ENCODE results near the gene NHLH1.

Gene NHLH1

GRCh38 chr1:160394673-160395072 is 27.8 kb downstream of the NHLH1 start:
- H3K36me3 ChIP-seq (ENCODE audit: insufficient read depth, low read depth, low read length), result no peaks in the 10 kb centered on the region
- H3K4me3 ChIP-seq (ENCODE audit: low read length), result no peak overlapping the region
- H3K9ac ChIP-seq (ENCODE audit: low read depth, low read length), result no peak overlapping the region
- H3K27me3 ChIP-seq (ENCODE audit: insufficient read depth, low read length), result no peaks in the 10 kb centered on the region
- no peaks in the 10 kb centered on the region for H3K9me3 ChIP-seq (ENCODE audit: insufficient read depth, low read depth, low read length)
- H3K4me1 ChIP-seq (ENCODE audit: insufficient read depth, low read length), result peaks cover 13% of the 10 kb centered on the region; the same call in 1 of the 2 replicates
- no peak overlapping the region for H3K27ac ChIP-seq (ENCODE audit: low read length)

GRCh38 chr1:160397651-160398050 is 30.8 kb downstream of the NHLH1 start:
- H3K9me3 ChIP-seq (ENCODE audit: insufficient read depth, low read depth, low read length), result no peaks in the 10 kb centered on the region
- peaks cover 23% of the 10 kb centered on the region for H3K4me1 ChIP-seq (ENCODE audit: insufficient read depth, low read length)
- no peaks in the 10 kb centered on the region for H3K27me3 ChIP-seq (ENCODE audit: insufficient read depth, low read length)
- H3K4me3 ChIP-seq (ENCODE audit: low read length), result no peak overlapping the region
- no peaks in the 10 kb centered on the region for H3K36me3 ChIP-seq (ENCODE audit: insufficient read depth, low read depth, low read length)
- H3K27ac ChIP-seq (ENCODE audit: low read length), result no peak overlapping the region
- H3K9ac ChIP-seq (ENCODE audit: low read depth, low read length), result no peak overlapping the region

GRCh38 chr1:160398823-160399222 is 32.0 kb downstream of the NHLH1 start:
- H3K4me1 ChIP-seq (ENCODE audit: insufficient read depth, low read length), result peaks cover 35% of the 10 kb centered on the region
- H3K9me3 ChIP-seq (ENCODE audit: insufficient read depth, low read depth, low read length), result no peaks in the 10 kb centered on the region
- H3K27ac ChIP-seq (ENCODE audit: low read length), result peak overlapping the region; percentile 88
- H3K4me3 ChIP-seq (ENCODE audit: low read length), result 0 out of 2 replicates have a peak overlapping the region, but pooled peaks have one; percentile 81
- H3K9ac ChIP-seq (ENCODE audit: low read depth, low read length), result peak overlapping the region; percentile 89; the same call in 1 of the 2 replicates
- H3K36me3 ChIP-seq (ENCODE audit: insufficient read depth, low read depth, low read length), result no peaks in the 10 kb centered on the region
- H3K27me3 ChIP-seq (ENCODE audit: insufficient read depth, low read length), result no peaks in the 10 kb centered on the region

GRCh38 chr1:160399544-160400222 is 32.8 kb downstream of the NHLH1 start:
- Histone ChIP-seq H3K27ac (ENCODE audit: low read length) (peak overlapping the region; percentile 88), H3K27me3 (ENCODE audit: insufficient read depth, low read length) (no peaks in the 10 kb centered on the region), H3K4me1 (ENCODE audit: insufficient read depth, low read length) (peaks cover 40% of the 10 kb centered on the region), H3K36me3 (ENCODE audit: insufficient read depth, low read depth, low read length) (no peaks in the 10 kb centered on the region), H3K9ac (ENCODE audit: low read depth, low read length) (peak overlapping the region; percentile 89), H3K9me3 (ENCODE audit: insufficient read depth, low read depth, low read length) (no peaks in the 10 kb centered on the region), H3K4me3 (ENCODE audit: low read length) (peak overlapping the region; percentile 81)

GRCh38 chr1:160400223-160400645 is 33.4 kb downstream of the NHLH1 start, which contains the start of gene VANGL2:
Gene VANGL2 (plus strand): TSS chr1:160400564. CDS start chr1:160415838, 15,274 bp downstream.
- Histone ChIP-seq H3K27ac (ENCODE audit: low read length) (peak within 1 kb of the TSS; percentile 91), H3K4me1 (ENCODE audit: insufficient read depth, low read length) (peaks cover 40% of the 10 kb centered on the region), H3K36me3 (ENCODE audit: insufficient read depth, low read depth, low read length) (0 out of 2 replicates have a peak, but pooled peaks cover 4% of the 10 kb centered on the region), H3K4me3 (ENCODE audit: low read length) (peak within 1 kb of the TSS; percentile 82), H3K9ac (ENCODE audit: low read depth, low read length) (peak within 1 kb of the TSS; percentile 90), H3K27me3 (ENCODE audit: insufficient read depth, low read length) (no peaks in the 10 kb centered on the region), H3K9me3 (ENCODE audit: insufficient read depth, low read depth, low read length) (no peaks in the 10 kb centered on the region)

GRCh38 chr1:160400646-160401486 is 34.0 kb downstream of the NHLH1 start:
- 0 out of 2 replicates have a peak, but pooled peaks cover 5% of the 10 kb centered on the region for H3K36me3 ChIP-seq (ENCODE audit: insufficient read depth, low read depth, low read length)
- H3K4me3 ChIP-seq (ENCODE audit: low read length), result peak overlapping the region; percentile 82
- peak overlapping the region; percentile 91 for H3K27ac ChIP-seq (ENCODE audit: low read length)
- peaks cover 40% of the 10 kb centered on the region for H3K4me1 ChIP-seq (ENCODE audit: insufficient read depth, low read length)
- no peaks in the 10 kb centered on the region for H3K9me3 ChIP-seq (ENCODE audit: insufficient read depth, low read depth, low read length)
- H3K9ac ChIP-seq (ENCODE audit: low read depth, low read length), result peak overlapping the region; percentile 90
- H3K27me3 ChIP-seq (ENCODE audit: insufficient read depth, low read length), result no peaks in the 10 kb centered on the region

- no peaks in the 10 kb centered on the region for H3K27me3 ChIP-seq (ENCODE audit: insufficient read depth, low read length)
- peak overlapping the region; percentile 91 for H3K27ac ChIP-seq (ENCODE audit: low read length)
- H3K36me3 ChIP-seq (ENCODE audit: insufficient read depth, low read depth, low read length), result 0 out of 2 replicates have a peak, but pooled peaks cover 5% of the 10 kb centered on the region
- no peaks in the 10 kb centered on the region for H3K9me3 ChIP-seq (ENCODE audit: insufficient read depth, low read depth, low read length)
- H3K4me1 ChIP-seq (ENCODE audit: insufficient read depth, low read length), result peaks cover 44% of the 10 kb centered on the region
- H3K9ac ChIP-seq (ENCODE audit: low read depth, low read length), result peak overlapping the region; percentile 90
- peak overlapping the region; percentile 82 for H3K4me3 ChIP-seq (ENCODE audit: low read length)
Measured at GRCh38 chr1:160401487-160401805, 34.6 kb downstream of the NHLH1 start.

- H3K27me3 ChIP-seq (ENCODE audit: insufficient read depth, low read length), result no peaks in the 10 kb centered on the region
- H3K36me3 ChIP-seq (ENCODE audit: insufficient read depth, low read depth, low read length), result peaks cover 8% of the 10 kb centered on the region; the same call in 1 of the 2 replicates
- peak overlapping the region; percentile 82 for H3K4me3 ChIP-seq (ENCODE audit: low read length)
- peak overlapping the region; percentile 90; the same call in 1 of the 2 replicates for H3K9ac ChIP-seq (ENCODE audit: low read depth, low read length)
- H3K9me3 ChIP-seq (ENCODE audit: insufficient read depth, low read depth, low read length), result no peaks in the 10 kb centered on the region
- peaks cover 44% of the 10 kb centered on the region for H3K4me1 ChIP-seq (ENCODE audit: insufficient read depth, low read length)
- no peak overlapping the region for H3K27ac ChIP-seq (ENCODE audit: low read length)
Measured at GRCh38 chr1:160402001-160402795, 35.3 kb downstream of the NHLH1 start.

- Histone ChIP-seq H3K27ac (ENCODE audit: low read length) (no peak overlapping the region), H3K36me3 (ENCODE audit: insufficient read depth, low read depth, low read length) (peaks cover 12% of the 10 kb centered on the region; the same call in 1 of the 2 replicates), H3K9ac (ENCODE audit: low read depth, low read length) (peak overlapping the region; percentile 37; the same call in 1 of the 2 replicates), H3K4me3 (ENCODE audit: low read length) (peak overlapping the region; percentile 82), H3K9me3 (ENCODE audit: insufficient read depth, low read depth, low read length) (no peaks in the 10 kb centered on the region), H3K4me1 (ENCODE audit: insufficient read depth, low read length) (peaks cover 53% of the 10 kb centered on the region), H3K27me3 (ENCODE audit: insufficient read depth, low read length) (no peaks in the 10 kb centered on the region)
Measured at GRCh38 chr1:160403244-160403643, 36.4 kb downstream of the NHLH1 start.

- Histone ChIP-seq H3K27me3 (ENCODE audit: insufficient read depth, low read length) (no peaks in the 10 kb centered on the region), H3K4me1 (ENCODE audit: insufficient read depth, low read length) (peaks cover 49% of the 10 kb centered on the region), H3K4me3 (ENCODE audit: low read length) (no peak overlapping the region), H3K27ac (ENCODE audit: low read length) (no peak overlapping the region), H3K9ac (ENCODE audit: low read depth, low read length) (no peak overlapping the region), H3K36me3 (ENCODE audit: insufficient read depth, low read depth, low read length) (peaks cover 12% of the 10 kb centered on the region; the same call in 1 of the 2 replicates), H3K9me3 (ENCODE audit: insufficient read depth, low read depth, low read length) (no peaks in the 10 kb centered on the region)
Measured at GRCh38 chr1:160404094-160404493, 37.2 kb downstream of the NHLH1 start.

GRCh38 chr1:160405331-160405877 is 38.5 kb downstream of the NHLH1 start:
- Histone ChIP-seq H3K27me3 (ENCODE audit: insufficient read depth, low read length) (no peaks in the 10 kb centered on the region), H3K4me1 (ENCODE audit: insufficient read depth, low read length) (peaks cover 54% of the 10 kb centered on the region), H3K9ac (ENCODE audit: low read depth, low read length) (no peak overlapping the region), H3K9me3 (ENCODE audit: insufficient read depth, low read depth, low read length) (no peaks in the 10 kb centered on the region), H3K4me3 (ENCODE audit: low read length) (no peak overlapping the region), H3K27ac (ENCODE audit: low read length) (no peak overlapping the region), H3K36me3 (ENCODE audit: insufficient read depth, low read depth, low read length) (peaks cover 12% of the 10 kb centered on the region; the same call in 1 of the 2 replicates)

All from iPS-20b (cell line).